Measurements from ENCODE around the gene FBXW7.

DNA sequence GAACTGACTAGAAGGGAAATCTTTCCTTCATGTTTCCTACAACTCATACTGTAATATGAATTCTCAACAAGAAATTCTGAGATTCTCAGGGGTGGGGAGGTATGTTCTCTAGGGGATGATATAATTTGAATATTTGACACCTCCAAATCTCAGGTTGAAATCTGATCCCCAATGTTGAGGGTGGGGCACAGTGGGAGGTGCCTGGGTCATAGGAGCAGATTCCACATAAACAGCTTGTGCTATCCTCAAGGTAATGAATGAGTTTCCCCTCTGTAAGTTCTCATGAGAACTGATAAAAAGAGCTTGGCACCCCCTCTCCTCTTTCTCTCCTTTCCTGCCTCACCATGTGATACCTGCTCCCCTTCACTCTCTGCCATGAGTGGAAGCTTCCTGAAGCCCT lies 21.5 kb downstream of the FBXW7 start:
- TF ChIP-seq TCF12 (IDR thresholded peaks at IDR 0.05; ENCODE audit: low read depth), result no peak
- TF ChIP-seq CEBPB (IDR thresholded peaks at IDR 0.05), result no peak
- no peak for TF ChIP-seq NFIC (IDR thresholded peaks at IDR 0.05)
- no peak for TF ChIP-seq FOXM1 (IDR thresholded peaks at IDR 0.05; ENCODE audit: borderline replicate concordance, low read depth)
